Transverse colon (tissue), 4 donors: Measurements from ENCODE around the gene F7. TPM values are rescaled to one million over a fixed set of nuclear protein-coding genes. Genes with fewer than 3 reads are reported as not detected.

ENCODE experiments used
- DNase-seq: peaks from one replicate; pipeline ENCODE4 v3.0.0-alpha.2; 2019
- H3K27ac ChIP-seq, 4 donors: fragments of 200-600 bp; sonication (generic); 2 replicates each; pipeline ENCODE4 v1.5.1; 2016 to 2018; ENCODE audit warnings: inconsistent platforms in 4 of 4
- H3K27me3 ChIP-seq: fragments of 200-600 bp; sonication (generic); 2 replicates; pipeline ENCODE4 v1.5.1; 2017; ENCODE audit warnings: inconsistent platforms
- H3K36me3 ChIP-seq, 4 donors: fragments of 200-600 bp; sonication (generic); 2 replicates each; pipeline ENCODE4 v1.5.1; 2017 to 2019; ENCODE audit warnings: inconsistent platforms in 4 of 4
- H3K4me1 ChIP-seq, 4 donors: fragments of 200-600 bp; sonication (generic); 2 replicates each; pipeline ENCODE4 v1.5.1; 2017 to 2020; ENCODE audit warnings: inconsistent platforms in 4 of 4
- H3K4me3 ChIP-seq, 4 donors: fragments of 200-600 bp; sonication (generic); 1 replicate in 1 of 4; 2 replicates in 3 of 4; pipeline versions ENCODE4 v1.5.1 to v1.6.1; 2017 to 2019; ENCODE audit warnings: inconsistent platforms in 4 of 4
- H3K9me3 ChIP-seq, 2 donors: fragments of 200-600 bp; sonication (generic); 2 replicates each; pipeline ENCODE4 v1.5.1; 2017 to 2019; ENCODE audit warnings: inconsistent platforms in 2 of 2
- EP300 ChIP-seq: sonication (generic); formaldehyde crosslinking; IDR thresholded peaks from one replicate; pipeline ENCODE4 v1.6.1; 2017; ENCODE audit warnings: antibody characterized with exemption, low read depth
- POLR2A ChIP-seq: fragments of 450-650 bp; IDR thresholded peaks from one replicate; pipeline ENCODE4 v1.6.1; 2016; ENCODE audit warnings: antibody characterized with exemption, mild to moderate bottlenecking, moderate library complexity
- POLR2AphosphoS5 ChIP-seq, 3 donors: sonication (generic); formaldehyde crosslinking; IDR thresholded peaks; one replicate each; pipeline ENCODE4 v1.6.1; 2016; ENCODE audit warnings: antibody characterized with exemption in 3 of 3
- WGBS, 2 donors: methylation state at CpG; one replicate each; pipeline ENCODE4 v1.1.5; 2018; ENCODE audit warnings: low coverage in 1 of 2; 5-methylcytosine and 5-hydroxymethylcytosine counted together
- in situ Hi-C, 4 donors: fragments of 200-750 bp; cut with MboI; loops; one replicate each; pipeline versions ENCODE4 v1.15.0 to v1.15.1; 2017; ENCODE audit warnings: low sequenced_read_pairs in 3 of 4, low pct_ligation_motif_present in 1 of 4, low pct_unique_long_range_greater_than_20kb in 1 of 4
- intact Hi-C: fragments of 100-400 bp; cut with DNase I; formaldehyde crosslinking; loops from one replicate; pipeline ENCODE4 v1.15.1; 2023; ENCODE audit warnings: low total_unique reads
- total RNA-seq, 4 donors: library from RNA; depleted of rRNA; stranded (reverse); fragments of >200 nt; gene quantifications; one replicate each; pipeline ENCODE4 v1.1.0, GENCODE V29; 2016
- TF ChIP-seq, protein P1 (sequence below), 5 experiments: fragments of 200-600 bp in 3 of 5; fragments of 450-650 bp in 2 of 5; sonication (generic) in 3 of 5; IDR thresholded peaks; 1 replicate in 2 of 5; 2 replicates in 3 of 5; pipeline ENCODE4 v1.5.1; 2016 to 2017; ENCODE audit warnings: antibody characterized with exemption in 5 of 5, inconsistent platforms in 3 of 5, mild to moderate bottlenecking in 2 of 5, moderate library complexity in 1 of 5

The F7 gene
- total RNA-seq, 4 donors from 2014 or later = not detected

DNA sequence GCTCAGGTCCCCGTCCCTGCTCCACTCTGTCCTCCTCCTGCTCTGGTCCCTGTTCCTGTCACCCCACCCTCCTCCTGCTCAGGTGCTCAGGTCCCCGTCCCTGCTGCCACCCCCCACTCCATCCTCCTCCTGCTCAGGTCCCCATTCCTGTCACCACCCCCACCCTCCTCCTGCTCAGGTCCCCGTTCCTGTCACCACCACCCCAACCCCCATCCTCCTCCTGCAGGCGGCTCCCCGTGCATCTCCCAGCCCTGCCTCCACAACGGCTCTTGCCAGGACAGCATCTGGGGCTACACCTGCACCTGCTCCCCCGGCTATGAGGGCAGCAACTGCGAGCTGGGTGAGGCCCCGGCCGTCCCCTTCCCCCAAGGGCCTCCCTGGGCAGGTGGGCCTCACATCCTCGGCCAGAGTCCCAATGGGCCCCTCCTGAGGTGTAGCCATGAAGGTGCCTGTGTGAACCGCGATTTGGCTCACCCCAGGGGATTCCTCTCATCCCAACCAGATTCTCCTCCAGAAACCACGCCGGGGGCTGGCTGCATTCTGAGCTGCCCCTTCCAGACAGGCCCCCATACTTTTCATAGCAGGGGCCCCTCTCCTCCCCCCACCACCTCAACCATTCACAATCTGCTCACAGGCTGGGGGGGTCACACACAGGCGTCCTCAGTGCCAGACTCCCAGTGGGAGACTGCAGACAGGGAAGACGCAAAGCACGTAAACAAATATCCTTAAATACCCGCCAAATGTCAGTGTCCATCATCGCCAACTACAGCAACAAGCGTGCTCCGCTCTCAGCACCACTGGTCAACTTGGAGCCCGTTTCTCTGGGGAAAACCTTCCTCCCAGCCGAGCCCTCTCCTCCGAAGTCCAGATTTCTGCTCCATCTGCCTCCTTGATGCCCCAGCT lies 57.4 kb downstream of the F7 start:
- H3K27ac ChIP-seq = no peak overlapping the region
- no peak overlapping the region for H3K4me3 ChIP-seq
- intact Hi-C loops = no loop called here
- H3K27me3 ChIP-seq = peaks cover 24% of the 10 kb centered on the region
- TF ChIP-seq POLR2AphosphoS5 (IDR thresholded peaks at IDR 0.05) = no peak
- TF ChIP-seq POLR2A = no peak
- no peak for TF ChIP-seq EP300
- TF ChIP-seq, protein P1, sequence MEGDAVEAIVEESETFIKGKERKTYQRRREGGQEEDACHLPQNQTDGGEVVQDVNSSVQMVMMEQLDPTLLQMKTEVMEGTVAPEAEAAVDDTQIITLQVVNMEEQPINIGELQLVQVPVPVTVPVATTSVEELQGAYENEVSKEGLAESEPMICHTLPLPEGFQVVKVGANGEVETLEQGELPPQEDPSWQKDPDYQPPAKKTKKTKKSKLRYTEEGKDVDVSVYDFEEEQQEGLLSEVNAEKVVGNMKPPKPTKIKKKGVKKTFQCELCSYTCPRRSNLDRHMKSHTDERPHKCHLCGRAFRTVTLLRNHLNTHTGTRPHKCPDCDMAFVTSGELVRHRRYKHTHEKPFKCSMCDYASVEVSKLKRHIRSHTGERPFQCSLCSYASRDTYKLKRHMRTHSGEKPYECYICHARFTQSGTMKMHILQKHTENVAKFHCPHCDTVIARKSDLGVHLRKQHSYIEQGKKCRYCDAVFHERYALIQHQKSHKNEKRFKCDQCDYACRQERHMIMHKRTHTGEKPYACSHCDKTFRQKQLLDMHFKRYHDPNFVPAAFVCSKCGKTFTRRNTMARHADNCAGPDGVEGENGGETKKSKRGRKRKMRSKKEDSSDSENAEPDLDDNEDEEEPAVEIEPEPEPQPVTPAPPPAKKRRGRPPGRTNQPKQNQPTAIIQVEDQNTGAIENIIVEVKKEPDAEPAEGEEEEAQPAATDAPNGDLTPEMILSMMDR (IDR thresholded peaks at IDR 0.05) = no peak
- peaks cover 0 to 11% (median 2%) of the 10 kb centered on the region in 4 donors for H3K4me1 ChIP-seq
- in situ Hi-C loops = no loop called here
- no peak for DNase-seq
- H3K9me3 ChIP-seq = no peaks in the 10 kb centered on the region
- no peaks in the 10 kb centered on the region for H3K36me3 ChIP-seq
- 0 to 39% methylated on average over 1 to 20 of the region's 25 CpGs for WGBS, 2 donors

DNA sequence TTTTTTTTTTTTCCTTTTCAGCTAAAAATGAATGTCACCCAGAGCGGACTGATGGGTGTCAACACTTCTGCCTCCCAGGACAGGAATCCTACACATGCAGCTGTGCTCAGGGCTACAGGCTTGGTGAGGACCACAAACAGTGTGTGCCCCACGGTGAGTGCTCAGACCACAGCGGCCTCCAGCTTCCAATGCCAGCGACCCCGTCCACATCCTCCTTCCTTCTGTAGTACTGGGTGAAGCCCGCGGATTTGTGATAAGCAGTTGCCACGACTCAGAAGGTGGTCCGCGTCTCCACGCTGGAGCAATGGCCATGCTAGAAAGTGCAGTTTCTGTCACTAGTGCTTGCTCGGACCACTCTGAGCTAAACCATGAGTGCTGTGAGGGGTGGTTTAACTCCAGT lies 58.9 kb downstream of the F7 start:
- Histone ChIP-seq H3K36me3 (no peaks in the 10 kb centered on the region), H3K4me1 (peaks cover 0 to 11% (median 2%) of the 10 kb centered on the region in 4 donors), H3K9me3 (no peaks in the 10 kb centered on the region), H3K4me3 (no peak overlapping the region), H3K27ac (no peak overlapping the region), H3K27me3 (peaks cover 24% of the 10 kb centered on the region)
- 50% methylated on average over 12 of the region's 12 CpGs; no CpG with 5 or more reads in 1 of the 2 donors for WGBS, 2 donors
- intact Hi-C loops = no loop called here
- DNase-seq = no peak
- in situ Hi-C loops = no loop called here
- no peak for TF ChIP-seq POLR2AphosphoS5 (IDR thresholded peaks at IDR 0.05)
- TF ChIP-seq, protein P1 (IDR thresholded peaks at IDR 0.05) = no peak
- TF ChIP-seq POLR2A = no peak
- TF ChIP-seq EP300 = no peak

DNA sequence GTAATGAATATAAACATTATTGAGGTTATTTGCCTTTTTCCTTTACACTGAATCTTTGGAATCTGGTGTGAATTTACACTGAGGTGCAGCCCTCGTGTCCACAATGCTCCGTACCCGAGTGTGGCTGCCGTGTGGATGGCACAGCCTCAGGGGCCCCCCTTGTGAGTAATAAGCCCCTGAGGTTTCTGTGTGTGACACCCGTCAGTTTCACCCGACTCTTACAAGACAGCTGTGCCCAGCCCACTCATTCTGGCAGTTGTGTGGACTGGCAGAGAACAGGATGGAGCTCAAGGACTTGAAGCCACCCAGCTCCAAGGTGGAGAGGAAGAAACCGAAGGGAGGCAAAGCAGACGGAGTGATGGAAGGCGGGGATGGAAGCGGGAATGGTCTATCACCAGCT lies 60.7 kb downstream of the F7 start:
- Histone ChIP-seq H3K27ac (no peak overlapping the region), H3K4me3 (no peak overlapping the region), H3K27me3 (peaks cover 19% of the 10 kb centered on the region), H3K9me3 (no peaks in the 10 kb centered on the region), H3K4me1 (peaks cover 0 to 17% (median 8%) of the 10 kb centered on the region in 4 donors), H3K36me3 (no peaks in the 10 kb centered on the region)
- in situ Hi-C loops = no loop called here
- whole genome bisulfite sequencing, 2 donors = 86% methylated on average over 10 of the region's 10 CpGs; no CpG with 5 or more reads in 1 of the 2 donors
- TF ChIP-seq, protein P1 (IDR thresholded peaks at IDR 0.05) = no peak
- TF ChIP-seq POLR2AphosphoS5 (IDR thresholded peaks at IDR 0.05) (no peak), EP300 (no peak), POLR2A (no peak)
- intact Hi-C loops = no loop called here
- DNase-seq = no peak

DNA sequence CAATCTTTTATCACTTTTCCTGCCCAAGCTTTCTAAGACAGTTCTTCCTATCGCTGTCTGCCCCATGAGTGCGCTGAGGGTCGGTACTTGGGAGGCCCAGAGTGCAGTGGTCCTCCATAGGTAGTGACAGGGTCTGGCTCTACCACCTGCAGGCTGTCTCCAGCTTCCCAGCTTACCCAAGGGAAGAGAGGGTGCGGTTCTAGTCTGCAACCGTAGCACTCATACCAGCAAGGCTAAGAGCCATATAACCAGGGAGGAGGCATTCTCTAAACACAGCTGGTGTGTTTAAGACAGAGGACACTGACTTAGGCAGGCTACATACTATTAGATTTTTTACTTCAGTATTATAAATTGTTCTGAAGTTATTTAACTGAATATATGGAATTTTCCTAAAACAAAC lies 61.1 kb downstream of the F7 start:
- in situ Hi-C loops = no loop called here
- intact Hi-C loops = no loop called here
- no peak overlapping the region for H3K4me3 ChIP-seq
- H3K27ac ChIP-seq = peak overlapping the region in 2 of 4 donors; percentile 11 to 20
- H3K27me3 ChIP-seq = peaks cover 15% of the 10 kb centered on the region
- H3K9me3 ChIP-seq = no peaks in the 10 kb centered on the region
- WGBS, 2 donors = 37% methylated on average over 5 of the region's 5 CpGs; no CpG with 5 or more reads in 1 of the 2 donors
- TF ChIP-seq, protein P1 (IDR thresholded peaks at IDR 0.05) = no peak
- TF ChIP-seq POLR2AphosphoS5 (IDR thresholded peaks at IDR 0.05) = no peak
- no peak for TF ChIP-seq EP300
- no peak for TF ChIP-seq POLR2A
- no peaks in the 10 kb centered on the region for H3K36me3 ChIP-seq
- H3K4me1 ChIP-seq = peaks cover 0 to 17% (median 8%) of the 10 kb centered on the region in 4 donors
- DNase-seq = peak; percentile 46
